ELR (cell line): ENCODE measurements around the gene EGFR.

ENCODE experiments used
- DNase-seq: peaks from one replicate; pipeline ENCODE4 v3.0.0-alpha.2; 2015; ENCODE audit warnings: low read depth

EGFR gene

GRCh38 chr7:55127622-55128081, 108.8 kb downstream of the EGFR start:
- DNase-seq, result no peak

GRCh38 chr7:55128693-55129394, 110.0 kb downstream of the EGFR start:
- DNase-seq, result peak; percentile 67

GRCh38 chr7:55129541-55130394, 111.0 kb downstream of the EGFR start:
- peak; percentile 90 for DNase-seq

GRCh38 chr7:55130395-55131141, 111.8 kb downstream of the EGFR start:
- peak; percentile 96 for DNase-seq

GRCh38 chr7:55131142-55131929, 112.5 kb downstream of the EGFR start:
- peak; percentile 32 for DNase-seq

- no peak for DNase-seq
These were observed 113.7 kb downstream of the EGFR start for GRCh38 chr7:55132550-55132889.

- DNase-seq, result peak; percentile 100
These were observed 114.2 kb downstream of the EGFR start for GRCh38 chr7:55132890-55133551.

GRCh38 chr7:55133630-55134358, 115.0 kb downstream of the EGFR start:
- peak; percentile 100 for DNase-seq

GRCh38 chr7:55134359-55134725, 115.5 kb downstream of the EGFR start:
- DNase-seq, result no peak

GRCh38 chr7:55134786-55135185, 116.0 kb downstream of the EGFR start:
- DNase-seq, result no peak

GRCh38 chr7:55135462-55135861, 116.6 kb downstream of the EGFR start:
- DNase-seq, result no peak

GRCh38 chr7:55138663-55139062, 119.8 kb downstream of the EGFR start:
- DNase-seq, result no peak

- DNase-seq, result peak; percentile 53
These were observed 121.6 kb downstream of the EGFR start for GRCh38 chr7:55140221-55140940.

GRCh38 chr7:55140941-55141278, 122.1 kb downstream of the EGFR start:
- no peak for DNase-seq

GRCh38 chr7:55142919-55143600, 124.2 kb downstream of the EGFR start:
- no peak for DNase-seq

- DNase-seq, result peak; percentile 32
These were observed 125.8 kb downstream of the EGFR start for GRCh38 chr7:55144333-55145317.

- DNase-seq, result no peak
These were observed 126.8 kb downstream of the EGFR start for GRCh38 chr7:55145606-55146005.

- DNase-seq, result no peak
These were observed 128.3 kb downstream of the EGFR start for GRCh38 chr7:55147101-55147500.
